Breast epithelium (tissue), 3 donors: ENCODE results near the gene NEDD4L.

Experiments
- POLR2A ChIP-seq: fragments of 450-650 bp; IDR thresholded peaks from one replicate; pipeline ENCODE4 v1.6.1; 2016; ENCODE audit warnings: antibody characterized with exemption, mild to moderate bottlenecking, moderate library complexity
- POLR2AphosphoS5 ChIP-seq, 3 donors: sonication (generic); formaldehyde crosslinking; IDR thresholded peaks; one replicate each; pipeline ENCODE4 v1.6.1; 2017; ENCODE audit warnings: antibody characterized with exemption in 3 of 3
- TF ChIP-seq, protein P1 (sequence below), 3 donors: fragments of 450-650 bp; IDR thresholded peaks; one replicate each; pipeline ENCODE4 v1.5.1; 2016 to 2017; ENCODE audit warnings: antibody characterized with exemption in 3 of 3, mild to moderate bottlenecking in 3 of 3, moderate library complexity in 3 of 3

DNA sequence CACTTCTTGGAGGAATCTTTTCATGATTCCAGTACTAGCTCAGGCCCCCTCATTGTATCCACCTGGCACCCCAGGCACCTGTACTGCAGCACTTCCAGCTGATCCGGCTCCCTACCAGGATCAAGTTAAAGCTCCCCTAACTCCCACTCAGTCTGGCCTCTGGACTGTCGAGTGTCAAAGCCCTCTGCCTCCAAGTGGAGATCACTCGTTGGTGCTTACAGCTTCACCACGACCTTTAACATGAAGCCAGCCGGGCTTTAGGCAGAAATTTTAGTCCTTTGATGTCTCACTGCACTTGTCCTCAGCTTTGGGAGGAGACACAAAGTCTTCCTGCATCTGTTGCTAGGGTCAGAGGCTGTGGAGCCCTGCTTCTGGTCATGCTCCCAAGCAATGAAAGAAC, 387.2 kb downstream of the NEDD4L start:
- TF ChIP-seq, protein P1, sequence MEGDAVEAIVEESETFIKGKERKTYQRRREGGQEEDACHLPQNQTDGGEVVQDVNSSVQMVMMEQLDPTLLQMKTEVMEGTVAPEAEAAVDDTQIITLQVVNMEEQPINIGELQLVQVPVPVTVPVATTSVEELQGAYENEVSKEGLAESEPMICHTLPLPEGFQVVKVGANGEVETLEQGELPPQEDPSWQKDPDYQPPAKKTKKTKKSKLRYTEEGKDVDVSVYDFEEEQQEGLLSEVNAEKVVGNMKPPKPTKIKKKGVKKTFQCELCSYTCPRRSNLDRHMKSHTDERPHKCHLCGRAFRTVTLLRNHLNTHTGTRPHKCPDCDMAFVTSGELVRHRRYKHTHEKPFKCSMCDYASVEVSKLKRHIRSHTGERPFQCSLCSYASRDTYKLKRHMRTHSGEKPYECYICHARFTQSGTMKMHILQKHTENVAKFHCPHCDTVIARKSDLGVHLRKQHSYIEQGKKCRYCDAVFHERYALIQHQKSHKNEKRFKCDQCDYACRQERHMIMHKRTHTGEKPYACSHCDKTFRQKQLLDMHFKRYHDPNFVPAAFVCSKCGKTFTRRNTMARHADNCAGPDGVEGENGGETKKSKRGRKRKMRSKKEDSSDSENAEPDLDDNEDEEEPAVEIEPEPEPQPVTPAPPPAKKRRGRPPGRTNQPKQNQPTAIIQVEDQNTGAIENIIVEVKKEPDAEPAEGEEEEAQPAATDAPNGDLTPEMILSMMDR (IDR thresholded peaks at IDR 0.05) = no peak
- TF ChIP-seq POLR2A (no peak), POLR2AphosphoS5 (IDR thresholded peaks at IDR 0.05) (no peak)
